ENCODE data around the gene MAML2. TPM values are rescaled to one million over a fixed set of nuclear protein-coding genes. Genes with fewer than 3 reads are reported as not detected.

The MAML2 gene
- total and polyA plus RNA-seq, 2 of the 13 experiments (the other 11 are each of a cell fraction or from before 2014, with no cell fraction given) = 2.3 to 25.9 TPM

GRCh38 chr11:96341211-96342013 lies 1.6 kb downstream of the MAML2 start (continued):
- no peak for TF ChIP-seq ZNF784 (CRISPR knock-in tag; IDR thresholded peaks at IDR 0.05; ENCODE audit: borderline replicate concordance)
- TF ChIP-seq ISX (CRISPR knock-in tag; conservative IDR thresholded peaks at IDR 0.05) = no peak
- TF ChIP-seq ZNF564 (CRISPR knock-in tag; IDR thresholded peaks at IDR 0.05) = 0 out of 2 replicates have a peak, but pooled peaks have one; percentile 38
- TF ChIP-seq PATZ1 (CRISPR knock-in tag; IDR thresholded peaks at IDR 0.05) = peak; percentile 93
- no peak for TF ChIP-seq MTERF4 (CRISPR knock-in tag; IDR thresholded peaks at IDR 0.05)
- TF ChIP-seq ZSCAN5A (CRISPR knock-in tag; IDR thresholded peaks at IDR 0.05; ENCODE audit: borderline replicate concordance) = no peak
- TF ChIP-seq SMAD3 (CRISPR knock-in tag; IDR thresholded peaks at IDR 0.05) = no peak
- no peak for TF ChIP-seq BCL6 (CRISPR knock-in tag; IDR thresholded peaks at IDR 0.05)
- TF ChIP-seq HDAC2 (CRISPR knock-in tag; IDR thresholded peaks at IDR 0.05) = peak; percentile 34; the same call in 1 of the 2 replicates
- TF ChIP-seq SPEN (CRISPR knock-in tag; IDR thresholded peaks at IDR 0.05; ENCODE audit: low read depth) = no peak
- no peak for TF ChIP-seq SRF (IDR thresholded peaks at IDR 0.05; ENCODE audit: low read depth, low read length)
- TF ChIP-seq ZNF572 (CRISPR knock-in tag; IDR thresholded peaks at IDR 0.05) = no peak
- TF ChIP-seq ZNF251 (CRISPR knock-in tag; IDR thresholded peaks at IDR 0.05) = no peak
- no peak for TF ChIP-seq CREBL2 (CRISPR knock-in tag; IDR thresholded peaks at IDR 0.05; ENCODE audit: borderline replicate concordance)
- TF ChIP-seq ZNF709 (CRISPR knock-in tag; IDR thresholded peaks at IDR 0.05) = 0 out of 2 replicates have a peak, but pooled peaks have one; percentile 69
- peak; percentile 68; the same call in 1 of the 2 replicates for TF ChIP-seq ZBTB7B (CRISPR knock-in tag; IDR thresholded peaks at IDR 0.05)
- TF ChIP-seq ZNF580 (CRISPR knock-in tag; IDR thresholded peaks at IDR 0.05; ENCODE audit: borderline replicate concordance, low read depth) = 0 out of 2 replicates have a peak, but pooled peaks have one; percentile 30
- TF ChIP-seq ZMYM3 (CRISPR knock-in tag; IDR thresholded peaks at IDR 0.05) = peak; percentile 37; the same call in 1 of the 2 replicates
- no peak for TF ChIP-seq ZSCAN21 (CRISPR knock-in tag; IDR thresholded peaks at IDR 0.05; ENCODE audit: borderline replicate concordance)
